ENCODE measurements around the gene SLC41A3. TPM values are rescaled to one million over a fixed set of nuclear protein-coding genes. Genes with fewer than 3 reads are reported as not detected.
A peak's percentile ranks its signal among the peaks of the same experiment; 100 is the strongest.

The SLC41A3 gene
- total RNA-seq, 4 donors from 2014 or later = 32.3 to 51.3 (median 44.0) TPM

DNA sequence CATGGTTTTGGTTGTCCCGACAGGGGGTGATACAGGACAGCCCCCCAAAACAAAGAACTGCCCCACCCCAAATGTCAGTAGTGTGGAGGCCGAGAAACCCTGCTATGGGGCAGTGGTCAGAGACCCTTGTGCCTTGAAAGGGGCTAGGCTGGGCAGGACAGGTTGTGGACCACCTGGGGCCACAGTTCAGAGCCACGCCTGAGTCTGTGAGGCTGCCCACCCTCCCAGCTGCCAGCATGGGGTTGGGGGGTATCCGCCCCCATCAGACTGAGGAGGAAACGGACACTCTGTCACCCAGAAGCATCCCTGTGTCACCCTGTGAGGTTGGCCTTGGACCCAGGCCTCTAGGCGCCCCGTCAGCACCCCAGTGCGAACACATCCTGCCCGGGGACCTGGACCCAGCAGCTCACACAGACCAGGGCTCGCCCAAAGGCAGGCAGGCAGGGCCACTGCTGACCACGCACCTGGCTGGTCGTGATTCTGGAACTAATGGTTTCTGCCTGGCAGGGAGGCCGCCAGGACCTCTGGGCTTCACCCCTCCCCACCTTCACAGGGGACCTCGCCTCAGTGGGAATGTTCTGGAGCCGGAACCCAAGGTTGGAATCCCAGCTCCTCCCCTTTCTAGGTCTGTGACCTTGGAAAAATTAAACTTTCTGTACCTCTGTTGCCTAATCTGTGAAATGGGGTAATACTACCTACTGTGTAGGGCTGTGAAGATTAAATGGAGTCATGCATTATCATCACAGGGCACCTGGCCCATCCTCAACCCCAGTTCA, 1.4 kb downstream of the SLC41A3 start:
- Histone ChIP-seq H3K4me3 (peak overlapping the region; percentile 68), H3K36me3 (peaks cover 5% of the 10 kb centered on the region), H3K4me1 (peaks cover 30% of the 10 kb centered on the region), H3K27ac (peak overlapping the region; percentile 54), H3K27me3 (no peaks in the 10 kb centered on the region), H3K9me3 (no peaks in the 10 kb centered on the region)
- DNase-seq (ENCODE audit: low spot score in 2 of 2) = no peak
- TF ChIP-seq EP300 (IDR thresholded peaks at IDR 0.05) (no peak), POLR2AphosphoS5 (IDR thresholded peaks at IDR 0.05) (no peak), POLR2A (IDR thresholded peaks at IDR 0.05) (no peak)
- TF ChIP-seq, protein P1, sequence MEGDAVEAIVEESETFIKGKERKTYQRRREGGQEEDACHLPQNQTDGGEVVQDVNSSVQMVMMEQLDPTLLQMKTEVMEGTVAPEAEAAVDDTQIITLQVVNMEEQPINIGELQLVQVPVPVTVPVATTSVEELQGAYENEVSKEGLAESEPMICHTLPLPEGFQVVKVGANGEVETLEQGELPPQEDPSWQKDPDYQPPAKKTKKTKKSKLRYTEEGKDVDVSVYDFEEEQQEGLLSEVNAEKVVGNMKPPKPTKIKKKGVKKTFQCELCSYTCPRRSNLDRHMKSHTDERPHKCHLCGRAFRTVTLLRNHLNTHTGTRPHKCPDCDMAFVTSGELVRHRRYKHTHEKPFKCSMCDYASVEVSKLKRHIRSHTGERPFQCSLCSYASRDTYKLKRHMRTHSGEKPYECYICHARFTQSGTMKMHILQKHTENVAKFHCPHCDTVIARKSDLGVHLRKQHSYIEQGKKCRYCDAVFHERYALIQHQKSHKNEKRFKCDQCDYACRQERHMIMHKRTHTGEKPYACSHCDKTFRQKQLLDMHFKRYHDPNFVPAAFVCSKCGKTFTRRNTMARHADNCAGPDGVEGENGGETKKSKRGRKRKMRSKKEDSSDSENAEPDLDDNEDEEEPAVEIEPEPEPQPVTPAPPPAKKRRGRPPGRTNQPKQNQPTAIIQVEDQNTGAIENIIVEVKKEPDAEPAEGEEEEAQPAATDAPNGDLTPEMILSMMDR (IDR thresholded peaks at IDR 0.05) = no peak
- 76% methylated on average over 2 of the region's 15 CpGs for WGBS

DNA sequence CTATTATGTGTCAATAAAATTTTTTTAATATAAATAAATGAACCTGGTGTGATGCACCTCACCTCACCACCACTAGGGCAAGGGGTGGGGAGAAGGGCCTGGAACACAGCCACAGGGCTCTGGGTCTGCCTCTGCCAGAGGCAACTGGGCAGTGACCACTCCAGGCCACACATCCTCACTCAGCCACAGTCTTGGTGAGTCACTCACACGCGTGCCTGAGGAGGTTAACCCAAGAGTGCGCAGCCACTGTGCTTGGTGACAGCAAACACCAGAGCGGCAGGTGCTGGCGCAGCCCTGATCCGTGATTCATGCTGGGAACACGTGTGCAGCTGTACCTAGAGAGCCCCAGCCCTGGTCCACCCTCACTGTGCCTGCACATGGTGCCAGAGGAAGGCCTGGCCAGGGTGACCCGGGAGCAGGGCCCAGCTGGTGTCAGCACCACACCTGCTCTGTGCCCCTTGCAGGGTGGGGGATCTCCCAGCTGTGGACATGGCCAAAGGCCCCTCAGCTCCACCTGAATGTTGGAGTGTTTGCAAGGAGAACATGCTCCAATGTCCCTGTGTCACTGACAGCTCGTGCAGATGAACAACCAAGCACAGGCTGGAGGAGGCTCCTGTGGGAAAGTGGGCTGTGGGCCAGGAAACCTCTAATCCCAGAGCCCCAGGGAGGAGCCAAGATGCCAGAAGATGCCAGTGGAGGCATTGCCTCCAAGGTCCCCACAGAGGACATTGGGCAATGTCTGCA, 2.1 kb downstream of the SLC41A3 start:
- Histone ChIP-seq H3K27me3 (no peaks in the 10 kb centered on the region), H3K4me1 (peaks cover 30% of the 10 kb centered on the region), H3K36me3 (peaks cover 8% of the 10 kb centered on the region), H3K27ac (peak overlapping the region; percentile 54), H3K9me3 (no peaks in the 10 kb centered on the region), H3K4me3 (no peak overlapping the region)
- DNase-seq (ENCODE audit: low spot score in 2 of 2) = no peak
- WGBS = 46% methylated on average over 8 of the region's 9 CpGs
- TF ChIP-seq EP300 (IDR thresholded peaks at IDR 0.05) (no peak), POLR2AphosphoS5 (IDR thresholded peaks at IDR 0.05) (peak in 1 of 3 donors; percentile 27), POLR2A (IDR thresholded peaks at IDR 0.05) (no peak)
- TF ChIP-seq, protein P1 (IDR thresholded peaks at IDR 0.05) = peak in 1 of 2 donors; percentile 29

DNA sequence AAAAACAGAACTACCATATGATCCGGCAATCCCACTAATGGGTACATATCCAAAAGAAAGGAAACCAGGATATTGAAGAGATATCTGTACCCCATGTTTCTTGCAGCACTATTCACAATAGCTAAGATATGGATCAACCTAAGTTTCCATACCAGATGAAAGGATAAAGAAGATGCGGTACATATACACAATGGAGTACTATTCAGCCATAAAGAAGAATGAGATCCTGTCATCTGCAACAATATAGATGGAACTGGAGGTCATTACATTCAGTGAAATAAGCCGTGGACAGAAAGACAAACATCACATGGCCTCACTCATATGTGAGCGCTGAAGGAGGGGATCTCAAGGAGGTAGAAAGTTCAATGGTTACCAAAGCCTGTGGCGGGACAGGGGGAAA, 3.0 kb downstream of the SLC41A3 start:
- Histone ChIP-seq H3K27me3 (no peaks in the 10 kb centered on the region), H3K4me3 (no peak overlapping the region), H3K4me1 (peaks cover 30% of the 10 kb centered on the region), H3K27ac (no peak overlapping the region), H3K9me3 (no peaks in the 10 kb centered on the region), H3K36me3 (peaks cover 8% of the 10 kb centered on the region)
- WGBS = 94% methylated on average over 5 of the region's 5 CpGs
- DNase-seq (ENCODE audit: low spot score in 2 of 2) = no peak
- TF ChIP-seq, protein P1 (IDR thresholded peaks at IDR 0.05) = no peak
- TF ChIP-seq POLR2A (IDR thresholded peaks at IDR 0.05) = no peak
- no peak for TF ChIP-seq POLR2AphosphoS5 (IDR thresholded peaks at IDR 0.05)
- no peak for TF ChIP-seq EP300 (IDR thresholded peaks at IDR 0.05)

DNA sequence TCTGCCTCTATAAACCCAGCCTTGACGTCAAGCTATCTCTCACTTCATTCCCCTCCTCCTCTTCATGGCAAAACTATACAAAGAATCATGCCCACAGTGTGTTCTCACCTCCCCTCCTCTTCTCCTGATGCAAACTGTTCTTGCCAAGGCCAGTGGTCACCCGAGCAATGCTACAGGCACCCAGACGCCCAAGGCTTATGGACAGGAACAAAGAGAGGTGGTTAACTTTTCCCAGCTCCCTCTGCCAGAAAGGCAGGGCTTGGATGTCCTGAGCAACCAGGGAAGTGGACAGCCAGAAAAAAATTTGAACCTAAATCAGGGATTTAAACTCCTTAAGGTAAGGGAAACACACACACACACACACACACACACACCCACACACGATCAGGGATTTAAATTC, 5.1 kb downstream of the SLC41A3 start:
- Histone ChIP-seq H3K4me1 (peaks cover 19% of the 10 kb centered on the region), H3K27me3 (no peaks in the 10 kb centered on the region), H3K9me3 (peaks cover 1% of the 10 kb centered on the region), H3K27ac (no peak overlapping the region), H3K4me3 (no peak overlapping the region), H3K36me3 (peaks cover 8% of the 10 kb centered on the region)
- TF ChIP-seq EP300 (IDR thresholded peaks at IDR 0.05) (no peak), POLR2AphosphoS5 (IDR thresholded peaks at IDR 0.05) (no peak), POLR2A (IDR thresholded peaks at IDR 0.05) (no peak)
- TF ChIP-seq, protein P1 (IDR thresholded peaks at IDR 0.05) = no peak
- no peak for DNase-seq (ENCODE audit: low spot score in 2 of 2)
- 81% methylated on average over 4 of the region's 4 CpGs for WGBS

DNA sequence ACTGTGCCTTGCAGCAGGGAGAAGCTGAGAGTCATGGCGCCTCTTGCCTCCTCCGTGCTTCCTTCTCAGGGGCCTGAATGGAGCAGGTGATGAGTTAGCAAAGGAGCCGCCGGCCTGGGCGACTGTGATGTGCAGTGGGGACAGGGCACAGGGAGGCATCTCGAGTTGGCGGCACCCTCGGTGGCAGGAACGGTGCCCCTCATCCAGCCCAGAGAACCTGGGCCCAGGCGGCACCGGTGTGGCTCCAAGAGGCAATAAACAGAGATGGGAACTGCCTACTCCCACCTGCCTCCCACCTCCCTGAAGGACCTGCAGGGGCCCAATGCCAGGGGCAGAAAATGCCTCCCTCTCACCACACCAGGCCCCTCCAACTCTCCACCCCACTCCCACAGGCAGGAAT, 6.2 kb downstream of the SLC41A3 start:
- TF ChIP-seq POLR2AphosphoS5 (IDR thresholded peaks at IDR 0.05) (no peak), EP300 (IDR thresholded peaks at IDR 0.05) (no peak)
- TF ChIP-seq, protein P1 (IDR thresholded peaks at IDR 0.05) = no peak
- H3K36me3 ChIP-seq = peaks cover 8% of the 10 kb centered on the region
- H3K27ac ChIP-seq = no peak overlapping the region
- DNase-seq (ENCODE audit: low spot score in 2 of 2) = no peak
- H3K4me1 ChIP-seq = peaks cover 13% of the 10 kb centered on the region
- 92% methylated on average over 2 of the region's 11 CpGs for WGBS
- no peak overlapping the region for H3K4me3 ChIP-seq
- H3K27me3 ChIP-seq = no peaks in the 10 kb centered on the region
- peaks cover 6% of the 10 kb centered on the region for H3K9me3 ChIP-seq

All from suprapubic skin (tissue), 4 donors.